ENCODE data around the gene PRSS23. TPM values are rescaled to one million over a fixed set of nuclear protein-coding genes. Genes with fewer than 3 reads are reported as not detected.

PRSS23 gene
- total RNA-seq, 1 experiment from 2014 or later = 3.8 TPM

DNA sequence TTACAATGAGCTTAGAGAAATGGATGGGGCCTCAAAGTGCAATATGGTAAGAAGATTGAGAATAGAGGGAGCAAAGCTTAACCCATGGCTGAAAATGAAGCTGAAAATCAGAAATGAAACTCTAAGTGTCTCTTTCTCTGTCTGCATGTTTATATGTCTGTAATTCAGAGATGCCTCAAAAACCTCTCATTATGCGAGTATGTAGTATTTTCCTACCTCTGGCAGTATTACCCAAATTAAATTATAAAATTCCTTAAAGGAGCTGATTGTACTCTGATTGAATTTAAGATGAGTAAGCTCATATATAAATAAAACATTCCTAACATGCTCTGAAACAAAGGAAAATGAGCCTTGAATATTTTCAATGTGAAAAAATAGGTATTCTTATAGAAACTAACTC lies 39.8 kb upstream of the PRSS23 start (continued):
- TF ChIP-seq POLR2AphosphoS5 (IDR thresholded peaks at IDR 0.05; ENCODE audit: low read depth, low read length) (no peak), TCF7L2 (IDR thresholded peaks at IDR 0.05; ENCODE audit: borderline replicate concordance, extremely low read depth, insufficient read depth, insufficient read length) (no peak)

- Histone ChIP-seq H3K9me3 (ENCODE audit: control insufficient read depth in 1 of 2, insufficient read depth in 1 of 2, low read depth in 1 of 2, low read length in 2 of 2) (no peaks in the 10 kb centered on the region), H3K27me3 (ENCODE audit: insufficient read depth, low read length) (no peaks in the 10 kb centered on the region), H3K27ac (ENCODE audit: low read depth, low read length) (no peak overlapping the region), H4K20me1 (ENCODE audit: insufficient read depth) (no peaks in the 10 kb centered on the region), H3K4me1 (ENCODE audit: control insufficient read depth in 1 of 2, insufficient read depth in 2 of 2, low read length in 2 of 2) (no peaks in the 10 kb centered on the region), H3K4me3 (replicated peaks in 1 of 2; ENCODE audit: low read depth in 1 of 2, low read length in 2 of 2) (no peak overlapping the region), H3K4me2 (ENCODE audit: low read length) (no peak overlapping the region), H3K36me3 (ENCODE audit: control insufficient read depth in 1 of 2, insufficient read depth in 2 of 2, low read length in 2 of 2) (no peaks in the 10 kb centered on the region), H3K9ac (ENCODE audit: low read length) (no peak overlapping the region), H3K79me2 (ENCODE audit: insufficient read depth, low read length) (no peaks in the 10 kb centered on the region), H2AFZ (ENCODE audit: low read depth, low read length, poor library complexity, severe bottlenecking) (no peak overlapping the region), H3K9me2 (ENCODE audit: insufficient read depth) (no peaks in the 10 kb centered on the region)
- TF ChIP-seq ZFX (IDR thresholded peaks at IDR 0.05) (no peak), ZNF274 (IDR thresholded peaks at IDR 0.05; ENCODE audit: low read depth, low read length) (no peak), REST (IDR thresholded peaks at IDR 0.05; ENCODE audit: low read depth) (no peak), JUND (IDR thresholded peaks at IDR 0.05) (no peak), TCF7L2 (IDR thresholded peaks at IDR 0.05; ENCODE audit: borderline replicate concordance, extremely low read depth, insufficient read depth, insufficient read length) (no peak), EZH2phosphoT487 (IDR thresholded peaks at IDR 0.05; ENCODE audit: borderline replicate concordance) (no peak), CTCF (IDR thresholded peaks at IDR 0.05 in 2 of 3, conservative IDR thresholded peaks at IDR 0.05 in 1 of 3; ENCODE audit: borderline replicate concordance in 1 of 3, insufficient read depth in 1 of 3, low read depth in 2 of 3, low read length in 2 of 3) (no peak), SRF (IDR thresholded peaks at IDR 0.05; ENCODE audit: low read depth) (no peak), POLR2AphosphoS5 (IDR thresholded peaks at IDR 0.05; ENCODE audit: low read depth, low read length) (no peak), RAD21 (IDR thresholded peaks at IDR 0.05; ENCODE audit: low read depth) (no peak), POLR2A (IDR thresholded peaks at IDR 0.05; ENCODE audit: borderline replicate concordance, extremely low read depth, insufficient read depth, insufficient read length) (no peak), SIN3A (IDR thresholded peaks at IDR 0.05; ENCODE audit: low read depth) (no peak)
- ChIA-PET RAD21 (ENCODE audit: low non-redundant PET in 1 of 2, low total read pairs in 2 of 2, uncharacterized antibody in 2 of 2, unreplicated experiment in 2 of 2) (no interaction called here), CTCF (no interaction called here), POLR2A (no interaction called here)
- DNase-seq (ENCODE audit: low read depth, low spot score) = no peak
- intact Hi-C loops (cut with micrococcal nuclease) = no loop called here
- no TSS peak for BruUV-seq (replicated peaks)
- no peak for ATAC-seq
Measured at GRCh38 chr11:86761978-86762377, 38.4 kb upstream of the PRSS23 start.
